ENCODE measurements around the gene TMCC2.

The TMCC2 gene

DNA sequence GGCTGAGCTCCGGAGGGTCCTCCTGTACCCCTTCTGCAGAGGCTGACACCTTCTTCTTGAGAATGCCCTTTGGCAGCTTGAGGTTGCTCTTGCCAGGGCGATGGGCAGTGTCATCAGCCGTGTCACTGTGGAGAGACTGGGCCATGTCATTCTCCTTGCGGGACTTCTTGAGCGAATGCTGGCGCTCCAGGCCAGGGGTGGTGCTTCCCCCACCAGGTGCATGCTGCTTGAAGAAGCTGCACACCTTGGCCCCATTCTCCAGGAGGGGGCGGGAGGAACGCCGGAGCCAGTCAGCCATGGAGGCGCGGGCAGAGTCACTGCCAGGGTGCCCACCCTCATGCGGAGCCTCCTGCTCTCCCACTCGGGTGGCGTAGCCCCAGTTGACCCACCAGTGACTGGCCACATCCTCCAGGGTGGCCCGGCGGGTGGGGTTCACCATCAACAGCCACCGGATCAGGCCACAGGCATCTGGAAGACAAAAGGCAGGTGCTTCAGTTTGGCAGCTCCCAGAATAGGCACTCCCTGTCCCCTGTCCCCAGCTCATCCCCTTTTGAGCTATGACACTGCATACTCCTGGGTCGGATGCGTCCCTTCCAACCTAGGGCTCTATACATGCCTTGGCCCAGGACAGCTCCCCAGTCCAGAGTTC is 76.4 kb downstream of the TMCC2 start:
- DNase-seq: no peak

DNA sequence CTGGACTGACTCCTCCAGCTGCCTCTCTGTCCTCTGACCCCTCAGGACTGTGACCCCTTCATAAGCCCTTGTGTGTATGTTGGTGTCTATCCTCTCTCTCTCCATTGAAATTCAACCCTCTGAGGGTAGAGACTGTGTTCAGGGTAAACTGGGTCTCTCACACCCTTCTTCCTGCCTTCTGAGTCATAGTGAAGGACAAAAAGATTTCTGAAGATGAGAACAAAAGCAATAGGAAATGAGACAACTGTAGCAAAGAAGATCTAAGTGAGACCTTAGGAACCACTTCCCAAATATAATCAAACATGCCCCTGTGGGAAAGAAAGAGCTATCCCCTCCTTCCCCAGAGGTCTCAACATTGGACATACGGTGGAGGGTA is 76.9 kb downstream of the TMCC2 start:
- DNase-seq: peak; percentile 17

DNA sequence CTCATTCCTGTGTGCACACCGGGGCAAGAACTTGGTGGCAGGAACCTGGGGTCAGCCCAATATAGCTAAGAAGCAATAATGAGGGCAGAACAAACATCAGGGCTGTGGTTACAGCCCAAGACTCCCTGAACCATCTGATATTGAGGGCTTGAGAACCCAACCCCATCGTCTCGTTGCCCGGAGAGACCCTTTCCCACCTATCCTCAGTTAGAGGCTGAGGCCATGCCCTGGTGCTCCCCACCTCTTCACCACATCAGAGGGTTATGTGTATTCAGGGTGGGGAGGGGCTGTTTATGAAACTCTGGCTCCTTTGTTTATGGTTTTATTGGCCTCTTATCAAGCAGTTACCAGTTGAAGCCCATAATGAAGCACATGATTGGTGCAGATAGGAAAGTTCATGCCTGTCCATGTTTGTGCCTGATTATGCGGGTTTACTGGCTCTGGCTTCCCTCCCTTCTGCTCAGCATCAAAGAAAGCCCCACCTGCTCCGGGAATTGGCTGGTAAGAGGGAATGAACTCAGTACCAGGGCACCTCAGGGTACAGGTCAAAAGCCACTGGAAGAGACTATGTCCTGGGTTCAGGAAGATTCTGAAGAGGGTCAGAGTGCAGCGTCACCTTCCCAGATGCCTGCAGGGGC is 79.3 kb downstream of the TMCC2 start:
- DNase-seq: no peak

DNA sequence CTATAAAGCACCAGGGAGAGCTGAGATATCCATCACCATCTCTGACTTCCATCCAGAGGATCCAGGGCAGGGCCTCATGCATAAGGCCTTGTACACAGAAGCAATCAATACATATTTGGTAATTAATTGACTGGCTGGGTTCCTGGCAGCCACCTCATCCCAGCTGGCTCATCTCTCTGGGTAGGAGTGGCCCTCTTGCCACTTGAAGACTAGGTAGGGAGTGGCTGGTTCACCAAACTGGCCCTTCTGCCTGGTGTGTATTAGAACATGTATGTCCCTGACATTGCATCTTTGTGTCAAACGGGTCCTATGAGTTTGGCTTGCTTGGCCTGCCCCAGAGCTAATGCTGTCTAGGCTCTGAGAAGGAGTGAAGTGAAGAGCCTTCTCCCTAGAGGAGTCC is 82.0 kb downstream of the TMCC2 start:
- DNase-seq: no peak

DNA sequence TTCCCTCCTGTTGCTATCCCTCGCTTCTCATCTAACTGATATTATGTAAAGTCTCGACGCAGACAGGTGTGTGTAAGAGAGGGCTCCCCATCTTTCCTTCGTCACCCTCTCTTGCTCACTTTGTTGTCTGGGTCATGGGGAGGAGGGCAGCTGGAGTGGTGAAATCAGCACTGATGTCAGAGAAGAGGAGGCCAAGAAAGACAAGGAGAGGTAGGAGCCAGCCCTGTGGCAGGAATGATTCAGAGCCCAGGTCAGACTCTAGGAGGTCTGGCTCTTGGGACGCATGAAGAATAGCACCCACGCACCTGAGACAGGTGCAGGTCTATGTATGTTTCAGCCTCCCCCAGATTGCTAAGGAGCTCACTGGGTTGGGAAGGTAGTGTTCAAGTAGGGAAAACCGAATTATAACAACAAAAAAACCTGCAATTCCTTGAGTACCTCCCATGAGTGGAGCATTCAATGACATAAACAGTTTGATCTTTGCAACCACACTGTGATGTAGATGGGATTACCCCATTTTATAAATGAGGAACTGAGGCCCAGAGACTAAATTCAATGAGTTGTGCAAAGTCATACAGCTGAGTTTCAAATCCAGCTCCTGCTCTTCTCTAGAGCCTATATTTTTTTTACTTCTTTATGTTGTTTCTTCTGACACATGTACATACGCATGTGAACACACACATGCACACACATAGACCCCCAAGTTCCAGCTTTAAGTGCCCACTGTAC is 83.4 kb downstream of the TMCC2 start:
- DNase-seq: no peak

DNA sequence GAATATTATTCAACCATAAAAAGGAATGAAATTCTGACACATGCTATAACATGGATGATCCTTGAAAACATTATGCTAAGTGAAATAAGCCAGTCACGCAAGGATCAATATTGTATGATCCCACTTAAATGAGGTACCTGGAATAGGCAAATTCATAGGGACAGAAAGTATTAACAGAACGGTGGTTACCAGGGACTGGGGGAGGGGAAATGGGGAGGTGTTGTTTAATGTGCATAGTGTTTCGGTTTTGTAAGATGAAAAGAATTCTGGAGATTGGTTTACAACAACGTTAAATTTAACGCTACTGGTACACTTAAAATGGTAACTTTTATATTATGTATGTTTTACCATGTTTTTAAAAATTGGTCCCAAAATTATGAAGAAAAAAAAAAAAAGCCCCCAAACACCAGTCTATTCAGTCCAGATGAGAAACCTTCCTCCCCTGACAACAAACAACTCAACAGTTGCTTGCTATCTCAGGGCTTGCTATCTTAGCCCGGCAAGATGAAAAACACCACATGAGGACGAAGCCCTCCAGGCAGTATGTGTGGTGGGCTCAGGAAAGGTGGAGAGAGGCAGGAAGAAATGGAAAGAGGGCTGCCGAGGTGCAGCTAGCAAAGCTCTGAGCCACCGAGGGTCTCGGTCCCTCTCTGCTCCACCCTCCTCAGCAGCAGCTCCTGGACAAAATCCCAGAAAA is 85.3 kb downstream of the TMCC2 start:
- no peak for DNase-seq

DNA sequence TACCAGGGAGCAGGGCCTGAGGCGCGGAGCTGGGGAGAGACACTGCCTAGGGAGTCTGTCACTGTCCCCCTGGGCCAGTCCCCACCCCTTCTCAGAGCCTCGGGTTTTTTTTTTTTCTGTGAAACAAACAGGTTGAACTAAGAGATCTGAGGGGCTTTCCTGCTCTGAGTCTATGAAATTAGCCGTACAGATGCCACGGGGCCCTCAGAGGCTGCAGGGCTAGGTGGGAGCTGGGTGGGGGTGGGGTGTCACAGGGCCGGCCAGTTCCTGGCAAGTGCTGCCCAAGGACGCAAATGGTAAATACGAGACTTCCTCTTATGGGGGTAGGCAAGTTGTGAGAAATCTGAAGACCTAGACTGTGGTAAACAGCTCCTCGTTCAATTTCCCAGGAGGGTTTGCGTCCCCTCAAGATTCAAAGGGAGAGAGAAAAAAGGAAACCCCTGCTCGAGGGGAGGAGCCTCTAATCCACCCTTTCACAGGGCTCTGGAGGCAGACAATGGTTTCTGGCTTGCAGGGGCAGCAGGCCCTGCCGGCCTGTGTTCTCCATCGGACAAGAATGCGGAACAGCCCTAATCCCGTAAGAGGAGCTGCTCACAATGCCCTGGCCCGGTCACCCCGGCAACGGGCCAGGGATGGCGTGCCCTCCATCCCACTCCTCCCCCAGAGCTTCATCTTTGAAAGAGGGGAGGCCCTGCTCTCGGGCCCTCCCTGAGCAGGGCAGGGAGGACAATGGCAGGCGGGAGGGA is 86.0 kb downstream of the TMCC2 start:
- DNase-seq: peak; percentile 71

DNA sequence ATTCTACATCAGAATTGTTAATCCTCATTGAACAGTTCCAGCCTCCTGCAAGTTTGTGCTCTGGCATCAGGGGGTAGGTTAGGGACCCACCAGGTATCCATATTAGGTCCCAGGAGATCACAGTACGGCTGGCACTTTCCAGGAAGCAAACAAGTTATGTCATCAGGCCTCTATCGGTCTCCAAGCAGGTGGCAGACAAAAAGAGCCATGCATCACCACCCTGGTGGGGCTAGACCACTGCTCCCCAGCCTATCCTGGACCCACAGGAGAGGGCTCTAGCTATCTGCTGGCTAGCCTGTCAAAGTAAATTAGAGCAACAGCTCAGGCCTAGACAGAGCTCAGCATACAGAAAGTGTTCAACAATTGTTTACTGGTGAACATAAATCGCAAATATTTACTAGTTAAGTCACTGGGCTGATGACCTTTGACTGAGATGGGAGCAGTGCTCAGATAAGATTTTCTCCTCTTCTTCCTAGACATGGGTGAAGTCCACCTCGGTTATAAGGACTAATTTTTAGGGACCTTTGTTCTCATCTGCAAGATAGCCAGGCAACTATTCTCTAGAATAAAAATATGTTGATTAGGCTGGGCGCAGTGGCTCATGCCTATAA is 87.4 kb downstream of the TMCC2 start:
- no peak for DNase-seq

DNA sequence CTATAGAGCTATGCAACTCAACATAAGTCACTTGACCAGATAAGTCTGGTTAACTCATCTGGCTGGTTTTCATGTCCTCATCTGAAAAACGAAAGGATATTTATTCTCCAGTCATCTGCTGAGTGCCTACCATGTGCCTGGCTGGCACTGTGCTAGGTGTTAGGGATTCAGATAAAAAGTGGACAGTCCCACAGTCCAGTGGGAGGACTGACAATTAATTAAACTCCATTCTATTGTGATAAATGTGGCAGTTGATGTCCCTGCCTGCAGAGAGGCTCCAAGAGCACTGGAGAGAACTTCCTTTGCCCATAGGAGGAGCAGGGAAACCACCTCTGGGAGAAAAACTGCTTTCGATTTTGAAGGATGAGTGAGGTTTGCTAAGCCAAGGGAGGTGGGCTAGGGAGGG is 88.4 kb downstream of the TMCC2 start:
- DNase-seq: no peak

DNA sequence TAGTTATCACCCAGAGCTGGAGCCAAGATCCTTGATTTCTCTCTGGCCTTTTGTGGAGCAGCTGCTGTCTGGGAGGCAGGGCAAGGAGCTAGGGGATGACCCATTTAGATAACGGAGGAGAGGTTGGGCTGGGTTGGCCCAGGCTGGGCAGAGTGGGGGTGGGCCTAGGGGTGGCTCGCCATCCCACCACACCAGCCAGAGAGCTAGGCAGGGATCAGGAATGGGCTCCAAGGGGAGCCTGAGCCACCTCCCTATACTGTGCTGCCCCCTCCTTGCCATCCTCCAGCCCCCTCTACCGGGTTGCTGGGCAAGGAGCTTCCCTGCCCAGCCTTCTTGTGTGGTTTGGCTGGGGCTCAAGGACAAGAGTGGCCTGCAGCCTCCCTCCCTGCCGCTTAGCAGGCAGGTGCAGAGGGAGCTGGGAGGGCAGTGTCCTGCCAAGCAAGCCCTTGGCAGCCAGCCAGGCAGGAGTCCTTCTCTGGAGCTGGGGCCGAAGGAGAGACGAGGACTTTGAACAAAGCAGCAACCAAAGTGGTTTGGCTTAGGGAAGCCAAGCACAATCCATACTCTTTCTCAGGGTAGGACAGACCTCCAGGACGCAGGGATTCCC is 89.7 kb downstream of the TMCC2 start:
- DNase-seq: peak; percentile 27

DNA sequence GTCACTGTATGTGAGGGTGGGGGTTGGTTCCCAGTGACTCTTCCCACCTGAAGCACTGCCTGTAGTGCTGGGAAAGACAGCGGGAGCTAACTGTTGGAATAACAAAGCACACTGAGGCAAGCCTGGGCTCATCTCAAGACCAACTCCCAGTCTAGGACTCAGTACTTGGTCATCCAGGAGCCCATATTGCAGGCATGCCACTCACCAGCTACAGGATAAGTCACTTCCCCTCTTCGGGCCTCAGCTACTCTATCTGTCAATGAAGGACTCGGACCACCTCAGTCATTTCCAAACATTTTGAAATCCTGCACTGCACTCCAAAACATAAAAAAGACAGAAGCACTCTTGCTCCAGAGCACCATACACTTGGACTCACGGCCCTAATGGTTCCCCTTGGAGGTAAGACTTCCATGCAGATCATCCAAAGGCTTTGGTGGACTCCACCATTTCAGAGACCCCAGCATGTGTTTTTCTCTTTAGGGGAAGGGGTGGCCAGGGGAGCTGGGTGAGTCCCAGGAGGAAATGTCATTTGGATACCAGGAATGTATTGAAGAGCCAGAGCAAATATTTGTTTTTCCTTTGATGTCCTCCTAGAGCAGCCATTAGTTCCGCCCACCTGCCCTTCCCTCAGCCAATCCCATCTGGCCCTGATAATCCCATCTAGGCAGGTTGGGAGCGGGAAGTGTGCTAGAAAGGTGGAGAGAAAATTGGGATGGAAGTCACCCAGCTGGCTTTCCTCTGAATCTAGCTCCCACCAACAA is 90.7 kb downstream of the TMCC2 start:
- peak; percentile 9 for DNase-seq

DNA sequence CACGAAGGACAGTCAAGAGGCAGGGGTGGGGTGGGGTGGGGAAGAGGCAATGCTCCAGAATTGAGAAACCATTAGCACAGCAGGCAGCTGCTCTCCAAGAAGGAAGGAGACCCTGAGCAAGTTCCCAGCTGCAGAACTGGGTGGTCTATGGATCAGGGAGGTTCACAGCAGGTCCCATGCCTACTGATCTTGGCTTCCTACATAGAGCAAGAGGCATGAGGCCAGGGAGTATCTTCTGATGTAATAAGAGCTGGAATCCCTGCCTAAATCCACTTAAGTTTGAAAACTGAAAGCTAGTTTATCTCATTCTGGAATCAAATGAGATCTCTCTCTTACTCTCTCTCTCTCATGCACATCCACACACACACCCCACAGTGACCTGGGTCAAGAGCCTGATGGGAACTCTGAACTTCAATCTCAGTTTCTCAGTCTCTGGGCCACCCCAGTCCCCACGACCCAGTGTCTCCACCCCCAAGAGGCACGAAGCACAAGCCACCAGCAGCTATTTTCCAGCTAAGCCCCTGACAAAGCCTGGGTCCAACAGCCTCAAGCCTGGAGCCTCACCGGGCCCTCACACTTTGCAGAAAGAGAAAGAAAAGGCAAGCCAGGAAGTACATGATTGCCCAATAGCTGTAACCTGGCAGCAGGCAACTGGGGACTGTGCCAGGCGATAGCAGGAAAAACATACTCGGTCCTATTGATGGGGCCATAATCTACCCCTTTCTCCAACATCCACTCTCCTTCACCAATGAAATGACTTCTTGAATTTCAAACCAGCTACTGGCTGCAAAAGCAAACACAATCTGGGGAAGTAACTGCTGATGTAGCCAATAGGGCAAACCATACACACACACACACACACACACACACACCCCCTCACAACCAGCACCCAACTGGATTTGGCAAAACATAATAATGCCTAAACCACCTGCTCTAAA is 91.6 kb downstream of the TMCC2 start:
- DNase-seq: peak; percentile 83

DNA sequence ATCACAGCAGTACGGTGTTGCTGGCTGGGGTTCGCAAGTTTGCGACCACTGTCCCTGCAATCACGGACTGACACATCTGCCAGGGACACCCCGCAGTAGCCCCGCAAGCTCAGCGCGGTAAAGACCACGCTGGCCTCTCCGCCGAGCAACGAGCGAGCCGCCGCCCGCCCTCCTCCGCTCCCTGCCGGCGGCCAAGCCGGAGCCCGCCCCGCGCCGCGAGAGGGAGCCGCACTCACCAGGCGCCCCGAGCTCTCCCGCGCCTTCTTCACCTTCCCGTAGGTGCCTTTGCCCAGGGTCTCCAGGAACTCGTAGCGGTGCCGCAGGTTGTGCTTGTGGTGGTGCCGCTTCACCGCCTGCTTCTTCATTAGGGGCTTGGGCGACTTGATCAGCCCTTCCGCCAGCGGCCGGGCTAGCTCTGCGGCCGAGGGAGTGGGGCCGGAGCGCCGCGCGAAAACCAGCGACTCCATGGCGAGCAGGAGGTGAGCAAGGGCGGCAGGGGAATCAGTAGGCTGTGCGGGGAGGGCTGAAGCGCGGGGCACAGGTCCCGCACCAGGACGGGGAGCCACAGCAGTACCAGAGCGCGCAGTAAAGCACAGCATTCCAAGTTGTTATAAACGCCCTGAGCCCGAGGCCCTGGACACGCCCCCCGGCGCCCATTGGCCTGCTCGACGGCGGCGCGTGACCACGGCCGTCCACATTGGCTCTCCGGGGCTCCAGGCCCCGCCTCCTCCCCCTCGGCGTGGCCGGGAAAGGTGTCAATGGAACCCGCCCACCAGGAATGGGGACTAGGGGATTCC is 93.6 kb downstream of the TMCC2 start, which contains the start of gene NUAK2:
TSS of gene NUAK2 (minus strand) at position 584 of the 797 bp plus-strand sequence. CDS start at position 467, 117 bp downstream.
- DNase-seq: peak; percentile 94

DNA sequence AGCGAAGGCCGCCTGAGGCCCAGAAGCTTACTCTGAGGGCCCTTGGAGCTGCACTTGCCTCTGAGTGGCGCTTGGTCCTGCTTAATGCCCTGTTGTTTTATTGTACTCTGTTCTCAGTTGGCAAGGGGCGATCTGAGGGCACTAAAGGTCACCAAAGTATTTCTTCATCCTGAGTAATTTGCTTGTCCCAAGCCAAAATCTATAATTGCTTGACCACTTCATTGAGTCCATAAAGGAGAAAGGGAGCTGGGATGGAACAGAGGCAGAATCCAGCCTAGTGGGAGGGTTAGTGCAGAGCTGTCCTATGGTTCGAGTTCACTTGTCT is 94.2 kb downstream of the TMCC2 start:
- no peak for DNase-seq

All from EL (cell line).